ENCODE measurements around the gene IGSF3.

Gene IGSF3

GRCh38 chr1:116553386-116554115 is 114.0 kb downstream of the IGSF3 start:
- DNase-seq: no peak

DNA sequence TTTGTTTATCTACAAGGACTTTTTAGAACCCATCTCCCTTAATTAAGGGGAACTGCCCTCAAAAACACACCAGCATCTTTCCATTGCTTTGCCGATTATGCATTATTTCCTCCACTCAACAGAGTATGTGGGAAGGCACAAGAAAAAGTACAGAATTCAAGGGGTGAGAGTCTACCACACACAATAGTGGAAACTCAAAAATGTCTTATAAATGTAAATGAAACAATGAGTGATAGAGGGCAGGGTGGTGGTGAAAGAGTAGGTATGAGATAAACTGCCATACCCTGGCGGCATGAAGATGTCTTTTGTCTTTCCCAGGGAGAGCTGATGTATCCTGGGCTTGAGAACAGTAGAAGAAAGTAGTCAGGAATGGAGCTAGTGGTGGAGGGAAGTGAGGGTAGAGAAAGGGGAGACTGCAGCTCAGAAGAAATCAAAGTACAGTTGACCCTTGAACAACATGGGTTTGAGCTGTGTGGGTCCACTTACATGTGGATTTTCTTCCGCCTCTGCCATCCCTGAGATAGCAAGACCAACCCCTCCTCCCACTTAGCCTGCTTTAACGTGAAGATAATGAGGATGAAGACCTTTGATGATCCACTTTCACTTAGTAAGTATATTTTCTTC is 121.1 kb downstream of the IGSF3 start:
- no peak for DNase-seq

GRCh38 chr1:116545359-116545705 is 122.2 kb downstream of the IGSF3 start:
- no peak for DNase-seq

GRCh38 chr1:116544588-116545358 is 122.8 kb downstream of the IGSF3 start:
- DNase-seq: no peak

GRCh38 chr1:116540088-116540487 is 127.4 kb downstream of the IGSF3 start:
- DNase-seq: no peak

DNA sequence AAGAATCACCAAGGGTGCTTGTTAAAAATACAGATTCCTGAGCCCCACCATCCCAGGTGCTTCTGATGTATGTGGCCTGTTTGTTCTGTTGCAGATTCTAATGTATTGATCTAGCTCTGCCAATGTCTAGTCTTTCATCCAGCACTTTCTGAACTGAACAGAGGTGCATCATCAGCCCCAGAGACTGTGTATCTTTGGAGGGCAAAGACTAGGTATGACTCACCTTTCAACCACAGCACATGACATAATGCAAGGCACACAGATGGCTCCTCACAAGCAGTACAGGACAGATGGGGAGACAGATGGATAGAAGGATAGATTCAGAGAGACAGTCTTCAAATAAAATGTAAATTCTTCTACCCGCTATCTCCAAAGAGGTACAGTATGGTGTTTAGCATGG is 129.0 kb downstream of the IGSF3 start:
- peak; percentile 46 for DNase-seq

DNA sequence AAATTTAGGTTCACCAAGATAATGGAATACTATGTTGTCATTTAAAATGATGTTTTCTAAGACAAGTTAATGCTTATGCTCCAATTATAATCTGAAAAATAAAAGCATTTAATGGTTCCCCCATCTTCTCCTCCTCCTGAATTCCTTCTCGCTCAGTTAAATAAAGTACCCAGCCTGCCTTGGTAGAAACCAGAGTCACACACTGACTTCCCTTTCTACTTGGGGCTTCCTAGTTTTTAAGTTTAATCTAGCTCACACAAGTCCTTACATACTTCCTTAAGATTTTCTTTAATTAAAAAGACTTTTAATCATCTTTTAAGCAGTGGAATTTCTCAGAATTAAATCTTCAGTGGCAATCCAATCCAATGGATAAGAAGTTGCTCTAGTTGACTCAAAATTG is 129.6 kb downstream of the IGSF3 start:
- no peak for DNase-seq

DNA sequence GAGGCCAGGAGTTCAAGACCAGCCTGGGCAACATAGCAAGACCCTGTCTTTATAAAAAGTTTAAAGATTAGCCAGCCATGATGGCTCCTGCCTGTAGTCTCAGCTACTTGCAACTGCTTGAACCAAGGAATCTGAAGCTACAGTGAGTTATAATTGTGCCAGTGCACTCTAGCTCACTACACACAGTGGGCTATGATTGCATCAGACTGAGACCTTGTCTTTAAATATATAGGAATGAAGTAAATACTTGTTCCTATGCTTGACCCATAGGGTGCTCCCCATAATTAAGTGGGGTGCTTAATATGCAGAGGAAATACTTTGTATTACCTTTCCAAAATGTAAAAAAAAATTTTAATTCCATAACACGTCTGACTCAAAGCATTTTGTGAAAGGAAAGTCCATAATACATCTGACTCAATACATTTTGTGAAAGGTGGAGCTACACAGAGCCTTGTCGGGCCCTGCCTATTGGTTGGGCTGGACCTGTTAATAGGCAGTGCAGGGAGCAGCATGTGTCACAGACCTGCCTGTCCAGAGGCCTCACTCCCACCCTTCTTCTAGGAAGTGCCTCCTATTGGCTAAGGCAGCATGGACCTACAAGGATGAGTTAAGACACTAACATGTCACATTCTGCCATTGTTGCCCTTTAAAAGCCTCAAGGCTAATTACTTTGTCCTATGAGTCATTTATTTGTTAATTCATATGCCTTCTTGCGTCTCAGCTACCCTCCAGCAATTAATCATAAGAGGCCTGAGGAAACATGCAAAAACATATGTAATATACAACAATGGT is 130.3 kb downstream of the IGSF3 start:
- peak; percentile 38 for DNase-seq

DNA sequence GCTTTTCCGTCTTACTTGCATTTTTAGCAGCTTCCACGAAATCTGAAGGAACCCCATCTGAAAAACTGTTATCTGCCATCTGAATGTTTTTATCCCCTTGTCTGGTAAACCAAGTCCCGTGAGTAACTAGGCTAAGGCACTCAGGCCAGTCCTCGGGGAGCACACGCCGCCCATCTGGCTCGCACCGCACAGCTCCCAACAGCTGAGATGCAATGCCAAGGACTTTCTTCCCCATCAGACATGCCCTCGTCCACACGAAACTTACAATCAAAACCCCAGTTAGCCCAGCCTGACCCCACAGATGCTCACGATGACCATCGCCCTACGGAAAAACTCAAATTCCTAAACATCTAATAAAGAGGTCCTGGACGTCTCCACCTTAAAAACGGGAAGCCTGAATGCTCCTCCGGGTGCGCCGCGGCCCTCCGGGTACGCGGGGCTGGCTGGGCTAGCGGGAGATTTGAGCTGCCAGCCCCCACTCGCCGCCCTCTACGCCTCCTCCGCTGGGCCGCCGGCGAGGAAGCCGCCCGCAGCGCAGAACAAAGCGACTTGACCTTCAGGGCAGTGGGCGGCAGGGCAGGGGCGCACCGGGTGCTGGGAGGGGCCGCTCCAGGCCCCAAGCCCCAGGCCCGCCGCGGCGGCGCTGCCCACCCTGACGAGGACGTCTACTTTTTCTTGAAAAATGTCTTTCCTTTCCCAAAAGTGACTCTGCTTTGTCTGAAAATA is 133.4 kb downstream of the IGSF3 start:
- DNase-seq: no peak

GRCh38 chr1:116533429-116533820 is 134.1 kb downstream of the IGSF3 start:
- DNase-seq: no peak

- DNase-seq: no peak
Measured at GRCh38 chr1:116532671-116533428, 134.7 kb downstream of the IGSF3 start.

DNA sequence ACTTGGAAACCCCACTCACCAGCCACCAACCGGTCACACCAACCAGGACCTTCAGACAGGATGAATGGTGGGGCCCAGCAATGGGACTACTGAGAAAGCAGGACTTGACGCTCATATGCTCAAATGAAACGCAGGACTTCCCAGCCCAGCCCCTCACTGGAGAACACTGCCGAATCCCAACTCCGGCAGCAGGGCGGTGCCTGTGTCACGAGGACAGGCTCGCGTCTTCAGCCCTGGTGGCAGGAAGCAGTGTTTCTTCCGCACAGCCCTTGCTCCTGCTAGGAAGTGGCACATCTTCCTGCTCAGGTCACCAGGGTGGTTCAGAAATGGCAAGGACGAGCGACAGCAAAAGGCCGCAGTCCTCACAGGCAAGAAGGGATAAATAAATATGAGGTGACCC is 135.6 kb downstream of the IGSF3 start:
- DNase-seq: no peak

GRCh38 chr1:116529681-116530080 is 137.9 kb downstream of the IGSF3 start:
- no peak for DNase-seq

- peak; percentile 59 for DNase-seq
Measured at GRCh38 chr1:116529199-116529631, 138.3 kb downstream of the IGSF3 start.

- DNase-seq: no peak
Measured at GRCh38 chr1:116528329-116529083, 139.0 kb downstream of the IGSF3 start.

GRCh38 chr1:116525440-116525839 is 142.1 kb downstream of the IGSF3 start:
- DNase-seq: no peak

Data from fibroblast of skin of right biceps (primary cell).